Keratinocyte (primary cell): ENCODE measurements around the gene SLC25A10. TPM values are rescaled to one million over a fixed set of nuclear protein-coding genes. Genes with fewer than 3 reads are reported as not detected.

Source experiments
- DNase-seq: peaks from one replicate; pipeline ENCODE4 v3.0.0-alpha.2; 2011; ENCODE audit warnings: low read depth, missing footprints, low spot score
- FAIRE-seq: peaks from 2 replicates; lab custom pipeline; 2011; peaks lifted over from hg19 to GRCh38; lab: Jason Lieb, UNC
- H2AFZ ChIP-seq: 2 replicates; pipeline ENCODE4 v1.6.0; 2012; ENCODE audit warnings: low read length, control low read depth, inconsistent platforms; ENCODE audit not compliant: control insufficient read depth
- H3K27ac ChIP-seq: 2 replicates; pipeline ENCODE4 v1.5.1; 2011; ENCODE audit warnings: low read length; ENCODE audit not compliant: control insufficient read depth, insufficient read depth
- H3K27me3 ChIP-seq: 3 replicates; pipeline ENCODE4 v1.6.0; 2011; ENCODE audit warnings: low read length; ENCODE audit not compliant: control insufficient read depth, insufficient read depth; ENCODE audit errors: extremely low read depth
- H3K36me3 ChIP-seq, 2 experiments: 2 replicates in 1 of 2; 3 replicates in 1 of 2; pipeline ENCODE4 v1.5.1; 2011; ENCODE audit warnings: low read length in 2 of 2, mild to moderate bottlenecking in 1 of 2; ENCODE audit not compliant: control insufficient read depth in 2 of 2, insufficient read depth in 2 of 2; ENCODE audit errors: extremely low read depth in 1 of 2
- H3K4me1 ChIP-seq: 3 replicates; pipeline ENCODE4 v1.5.1; 2011; ENCODE audit warnings: low read length; ENCODE audit not compliant: control insufficient read depth, insufficient read depth; ENCODE audit errors: extremely low read depth
- H3K4me2 ChIP-seq: 3 replicates; pipeline ENCODE4 v1.6.0; 2011; ENCODE audit warnings: low read depth, low read length; ENCODE audit not compliant: control insufficient read depth, insufficient read depth; ENCODE audit errors: extremely low read depth
- H3K4me3 ChIP-seq, 3 experiments: fragments of 200-600 bp in 1 of 3; sonication (generic) in 1 of 3; 2 replicates in 2 of 3; 3 replicates in 1 of 3; pipeline ENCODE4 v1.5.1; 2011 to 2016; ENCODE audit warnings: low read length in 3 of 3, mild to moderate bottlenecking in 3 of 3, control low read depth in 2 of 3, inconsistent platforms in 1 of 3, low read depth in 1 of 3, mixed read lengths in 1 of 3, mixed run types in 1 of 3, moderate library complexity in 1 of 3; ENCODE audit not compliant: control insufficient read depth in 2 of 3, insufficient read depth in 2 of 3; ENCODE audit errors: extremely low read depth in 1 of 3
- H3K79me2 ChIP-seq: 2 replicates; pipeline ENCODE4 v1.6.0; 2012; ENCODE audit warnings: low read length; ENCODE audit not compliant: control insufficient read depth, insufficient read depth
- H3K9ac ChIP-seq: 3 replicates; pipeline ENCODE4 v1.6.0; 2011; ENCODE audit warnings: low read length; ENCODE audit not compliant: control insufficient read depth, insufficient read depth; ENCODE audit errors: extremely low read depth
- H3K9me1 ChIP-seq: 3 replicates; pipeline ENCODE4 v1.6.0; 2011; ENCODE audit warnings: low read length; ENCODE audit not compliant: control insufficient read depth, insufficient read depth; ENCODE audit errors: extremely low read depth
- H3K9me3 ChIP-seq: 2 replicates; pipeline ENCODE4 v1.5.1; 2012; ENCODE audit warnings: low read depth, low read length; ENCODE audit not compliant: control insufficient read depth
- H4K20me1 ChIP-seq: 3 replicates; pipeline ENCODE4 v1.6.0; 2011; ENCODE audit warnings: low read length; ENCODE audit not compliant: control insufficient read depth, insufficient read depth; ENCODE audit errors: extremely low read depth
- EZH2 ChIP-seq: IDR thresholded peaks from one replicate; pipeline ENCODE4 v1.6.1; 2012; ENCODE audit warnings: inconsistent platforms, mild to moderate bottlenecking, low read length, moderate library complexity
- dilution Hi-C: fragments of 300-500 bp; cut with MboI; formaldehyde crosslinking; loops from one replicate; pipeline ENCODE4 v1.7.0; 2020; ENCODE audit warnings: low sequenced_read_pairs; ENCODE audit not compliant: extremely low pct_ligation_motif_present
- polyA minus RNA-seq, 3 experiments: library from RNA; depleted of rRNA, polyadenylated mRNA; stranded (reverse); fragments of >200 nt; gene quantifications; 1 replicate in 1 of 3; 2 replicates in 1 of 3; 3 replicates in 1 of 3; pipeline ENCODE4 v1.2.3, GENCODE V29; 2011
- polyA plus RNA-seq, 5 experiments: library from polyadenylated mRNA; depleted of rRNA in 3 of 5; stranded (reverse) in 3 of 5; stranded (forward) in 1 of 5; unstranded in 1 of 5; fragments of >200 nt; gene quantifications; 1 replicate in 1 of 5; 2 replicates in 3 of 5; 3 replicates in 1 of 5; pipeline versions ENCODE4 v1.2.1 to v1.2.3, GENCODE V29; 2011 to 2012; ENCODE audit warnings: missing spikeins in 2 of 5, low read depth in 1 of 5, low replicate concordance in 1 of 5
- TF ChIP-seq, protein P1 (sequence below), 3 experiments: IDR thresholded peaks in 1 of 3; conservative IDR thresholded peaks in 1 of 3; optimal IDR thresholded peaks in 1 of 3; 2 replicates in 2 of 3; 3 replicates in 1 of 3; pipeline versions ENCODE3 to v1.5.1; 2011; ENCODE audit warnings: low read length in 3 of 3, mild to moderate bottlenecking in 3 of 3, moderate library complexity in 2 of 3, control low read depth in 1 of 3, inconsistent platforms in 1 of 3; ENCODE audit not compliant: insufficient read depth in 2 of 3; ENCODE audit errors: extremely low read depth in 1 of 3

The SLC25A10 gene, protein sequence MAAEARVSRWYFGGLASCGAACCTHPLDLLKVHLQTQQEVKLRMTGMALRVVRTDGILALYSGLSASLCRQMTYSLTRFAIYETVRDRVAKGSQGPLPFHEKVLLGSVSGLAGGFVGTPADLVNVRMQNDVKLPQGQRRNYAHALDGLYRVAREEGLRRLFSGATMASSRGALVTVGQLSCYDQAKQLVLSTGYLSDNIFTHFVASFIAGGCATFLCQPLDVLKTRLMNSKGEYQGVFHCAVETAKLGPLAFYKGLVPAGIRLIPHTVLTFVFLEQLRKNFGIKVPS
- polyA plus RNA-seq (12.7 to 18.0 TPM (median 15.9 TPM) in 3 replicates), polyA minus RNA-seq (16.8 to 29.2 TPM (median 18.2 TPM) in 3 replicates)
- 1.1 TPM for polyA plus RNA-seq (2011; ENCODE audit: low read depth)
- polyA plus RNA-seq (2011; cell fraction: cytosol; rRNA removed), result 19.2 and 31.9 TPM in 2 replicates
- polyA plus RNA-seq (2011; cell fraction: nucleus; rRNA removed), result 12.6 and 23.7 TPM in 2 replicates
- 7.6 and 22.4 TPM in 2 replicates for polyA plus RNA-seq (2012; ENCODE audit: low replicate concordance)
- polyA minus RNA-seq (2011; cell fraction: cytosol; rRNA and poly(A)+ RNA removed), result 22.8 TPM
- 7.3 and 11.3 TPM in 2 replicates for polyA minus RNA-seq (2011; cell fraction: nucleus; rRNA and poly(A)+ RNA removed)

DNA sequence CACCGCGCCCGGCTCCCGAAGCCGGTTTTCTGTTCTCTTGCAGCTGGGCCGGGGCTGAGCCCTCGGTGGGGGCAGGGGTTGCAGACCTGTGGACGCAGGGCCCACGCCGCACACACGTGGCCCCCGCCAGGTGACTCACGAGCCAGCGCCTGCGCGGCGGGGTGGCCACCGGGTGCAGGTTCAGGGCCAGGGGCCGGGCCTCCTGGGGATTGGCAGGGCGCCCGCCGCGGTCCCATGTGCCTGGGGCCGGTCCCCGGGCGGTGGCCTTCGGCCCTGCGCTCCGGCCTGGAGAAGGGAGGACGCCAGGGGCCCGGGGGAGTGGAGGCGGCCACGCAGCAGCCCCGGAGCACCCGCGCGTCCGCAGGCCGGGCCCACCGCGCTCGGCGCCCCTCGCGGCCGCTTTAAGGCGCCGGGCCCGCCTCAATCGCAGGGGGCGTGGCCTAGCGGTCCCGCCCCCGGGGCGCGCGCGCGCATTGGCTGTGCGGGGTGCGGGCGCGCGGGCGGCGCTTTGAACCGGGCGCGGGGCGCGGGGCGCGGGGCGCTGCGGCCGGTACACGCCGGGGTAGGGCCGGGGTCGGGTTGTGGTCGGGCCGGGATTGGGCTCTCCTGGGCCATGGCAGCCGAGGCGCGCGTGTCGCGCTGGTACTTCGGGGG, at the start of gene SLC25A10:
SLC25A10 (plus strand) TSS at position 471 of the 654 bp plus-strand sequence; CDS start at position 614, 143 bp downstream.
- Histone ChIP-seq H3K9ac (peak within 1 kb of the TSS; percentile 63), H3K9me1 (no peaks in the 10 kb centered on the region), H3K27me3 (no peaks in the 10 kb centered on the region), H3K9me3 (no peaks in the 10 kb centered on the region), H3K36me3 (peaks cover 12 to 17% of the 10 kb centered on the region in 2 experiments), H3K27ac (peak within 1 kb of the TSS; percentile 40), H3K4me1 (peaks cover 23% of the 10 kb centered on the region), H2AFZ (no peak within 1 kb of the TSS), H4K20me1 (no peaks in the 10 kb centered on the region), H3K79me2 (peaks cover 21% of the 10 kb centered on the region), H3K4me3 (peak within 1 kb of the TSS; percentile 57 to 72 (median 72)), H3K4me2 (peak within 1 kb of the TSS; percentile 98)
- TF ChIP-seq, protein P1, sequence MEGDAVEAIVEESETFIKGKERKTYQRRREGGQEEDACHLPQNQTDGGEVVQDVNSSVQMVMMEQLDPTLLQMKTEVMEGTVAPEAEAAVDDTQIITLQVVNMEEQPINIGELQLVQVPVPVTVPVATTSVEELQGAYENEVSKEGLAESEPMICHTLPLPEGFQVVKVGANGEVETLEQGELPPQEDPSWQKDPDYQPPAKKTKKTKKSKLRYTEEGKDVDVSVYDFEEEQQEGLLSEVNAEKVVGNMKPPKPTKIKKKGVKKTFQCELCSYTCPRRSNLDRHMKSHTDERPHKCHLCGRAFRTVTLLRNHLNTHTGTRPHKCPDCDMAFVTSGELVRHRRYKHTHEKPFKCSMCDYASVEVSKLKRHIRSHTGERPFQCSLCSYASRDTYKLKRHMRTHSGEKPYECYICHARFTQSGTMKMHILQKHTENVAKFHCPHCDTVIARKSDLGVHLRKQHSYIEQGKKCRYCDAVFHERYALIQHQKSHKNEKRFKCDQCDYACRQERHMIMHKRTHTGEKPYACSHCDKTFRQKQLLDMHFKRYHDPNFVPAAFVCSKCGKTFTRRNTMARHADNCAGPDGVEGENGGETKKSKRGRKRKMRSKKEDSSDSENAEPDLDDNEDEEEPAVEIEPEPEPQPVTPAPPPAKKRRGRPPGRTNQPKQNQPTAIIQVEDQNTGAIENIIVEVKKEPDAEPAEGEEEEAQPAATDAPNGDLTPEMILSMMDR (optimal IDR thresholded peaks at IDR 0.05 in 1 of 3, IDR thresholded peaks at IDR 0.05 in 1 of 3, conservative IDR thresholded peaks at IDR 0.05 in 1 of 3; ENCODE audit: extremely low read depth in 1 of 3, insufficient read depth in 2 of 3, low read length in 3 of 3), result no peak
- no peak for TF ChIP-seq EZH2
- FAIRE-seq (no peak), DNase-seq (no peak)
- dilution Hi-C loops, result no loop called here

DNA sequence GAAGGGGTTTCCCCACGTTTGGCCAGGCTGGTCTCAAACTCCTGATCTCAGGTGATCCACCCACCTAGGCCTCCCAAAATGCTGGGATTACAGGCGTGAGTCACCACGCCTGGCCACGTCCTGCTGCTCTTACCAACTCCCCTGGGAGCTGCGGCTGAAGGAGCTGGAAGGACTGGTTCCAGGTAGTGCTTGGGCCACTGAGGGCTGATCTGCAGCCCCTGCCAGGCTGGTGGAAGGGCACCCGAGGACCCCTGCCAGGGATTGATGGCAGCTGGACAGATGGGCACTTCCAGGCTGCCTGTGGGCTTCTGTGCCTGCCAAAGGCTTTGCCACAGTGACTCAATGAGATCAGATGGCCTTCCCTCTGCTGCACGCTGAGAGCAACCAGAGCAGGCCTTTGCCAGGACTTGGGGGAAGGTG, 48.0 kb upstream of the SLC25A10 start:
- dilution Hi-C loops, result no loop called here
- no peak for TF ChIP-seq EZH2
- TF ChIP-seq, protein P1 (optimal IDR thresholded peaks at IDR 0.05 in 1 of 3, IDR thresholded peaks at IDR 0.05 in 1 of 3, conservative IDR thresholded peaks at IDR 0.05 in 1 of 3; ENCODE audit: extremely low read depth in 1 of 3, insufficient read depth in 2 of 3, low read length in 3 of 3), result no peak
- Histone ChIP-seq H3K36me3 (peaks cover 9 to 17% of the 10 kb centered on the region in 2 experiments), H4K20me1 (no peaks in the 10 kb centered on the region), H3K9me3 (no peaks in the 10 kb centered on the region), H3K4me3 (no peak overlapping the region), H3K27ac (no peak overlapping the region), H2AFZ (no peak overlapping the region), H3K9ac (no peak overlapping the region), H3K4me1 (peaks cover 27% of the 10 kb centered on the region), H3K9me1 (no peaks in the 10 kb centered on the region), H3K27me3 (no peaks in the 10 kb centered on the region), H3K79me2 (peaks cover 34% of the 10 kb centered on the region), H3K4me2 (no peak overlapping the region)
- no peak for DNase-seq
- FAIRE-seq, result no peak
